OCI-LY3 (cell line): ENCODE measurements around the gene GOLGA6C.
"Not testable (repeated sequence)": the region's sequence is repeated elsewhere in the genome, so short reads cannot be mapped to it uniquely, and the experiment has no call there.

ENCODE experiments used
- H2AFZ ChIP-seq: fragments of 200-600, 300-600 bp; shearing (Covaris generic); 2 replicates; pipeline ENCODE4 v1.6.0; 2014; ENCODE audit warnings: antibody characterized with exemption, low read depth, low read length
- H3K27ac ChIP-seq: fragments of 200-600, 300-600 bp; sonication (generic); 2 replicates; pipeline ENCODE4 v1.5.1; 2014; ENCODE audit warnings: mild to moderate bottlenecking, low read length, moderate library complexity, mixed read lengths
- H3K27me3 ChIP-seq: fragments of 200-600, 300-600 bp; sonication (generic); 2 replicates; pipeline ENCODE4 v1.6.1; 2014; ENCODE audit warnings: low read depth, low read length, mixed read lengths
- H3K36me3 ChIP-seq: fragments of 200-600, 300-600 bp; sonication (generic); replicated peaks from 2 replicates; pipeline ENCODE3; 2014; ENCODE audit warnings: low read depth, low read length, mixed read lengths
- H3K4me1 ChIP-seq: fragments of 300-600, 200-600 bp; sonication (generic); 2 replicates; pipeline ENCODE4 v1.6.1; 2014; ENCODE audit warnings: low read length, mixed read lengths
- H3K4me2 ChIP-seq: fragments of 200-600, 300-600 bp; sonication (generic); 2 replicates; pipeline ENCODE4 v1.6.1; 2014; ENCODE audit warnings: low read length, mixed read lengths
- H3K4me3 ChIP-seq: fragments of 300-600, 200-600 bp; sonication (generic); 2 replicates; pipeline ENCODE4 v1.5.1; 2014; ENCODE audit warnings: antibody characterized with exemption, mild to moderate bottlenecking, low read length, moderate library complexity
- H3K79me2 ChIP-seq: fragments of 300-600, 200-600 bp; shearing (Covaris generic); 2 replicates; pipeline ENCODE4 v1.6.1; 2014; ENCODE audit warnings: mild to moderate bottlenecking, low read length, mixed read lengths
- H3K9ac ChIP-seq: fragments of 300-600, 200-600 bp; shearing (Covaris generic); 2 replicates; pipeline ENCODE4 v1.6.0; 2014; ENCODE audit warnings: mild to moderate bottlenecking, low read length, moderate library complexity
- H3K9me3 ChIP-seq: fragments of 200-600, 300-600 bp; shearing (Covaris generic); 2 replicates; pipeline ENCODE4 v1.6.1; 2014; ENCODE audit warnings: low read length, mixed read lengths; ENCODE audit not compliant: insufficient read depth
- H4K20me1 ChIP-seq: fragments of 200-600, 300-600 bp; sonication (generic); 2 replicates; pipeline ENCODE4 v1.6.1; 2016; ENCODE audit warnings: low read length, mixed read lengths; ENCODE audit not compliant: insufficient read depth
- CTCF ChIP-seq: fragments of 200-600, 300-600 bp; sonication (generic); IDR thresholded peaks from 2 replicates; pipeline ENCODE4 v1.5.1; 2014; ENCODE audit warnings: antibody characterized with exemption, low read length, low read depth
- EZH2phosphoT487 ChIP-seq: fragments of 200-600 bp; shearing (Covaris generic); IDR thresholded peaks from 2 replicates; pipeline ENCODE4 v1.6.1; 2018; ENCODE audit warnings: antibody characterized with exemption, mixed run types, low read depth

The GOLGA6C gene

GRCh38 chr15:75307778-75308390 is 49.8 kb downstream of the GOLGA6C start:
- H3K4me3 ChIP-seq: 0 out of 2 replicates have a peak overlapping the region, but pooled peaks have one; percentile 10
- H3K27me3 ChIP-seq: peaks cover 45% of the 10 kb centered on the region
- 0 out of 2 replicates have a peak, but pooled peaks cover 2% of the 10 kb centered on the region for H3K4me1 ChIP-seq
- H3K27ac ChIP-seq: no peak overlapping the region
- H3K9me3 ChIP-seq: no peaks in the 10 kb centered on the region
- no peaks in the 10 kb centered on the region for H3K79me2 ChIP-seq
- H3K36me3 ChIP-seq: no peaks in the 10 kb centered on the region
- H3K9ac ChIP-seq: no peak overlapping the region; the same call in 1 of the 2 replicates
- peak; percentile 66 for TF ChIP-seq CTCF
- TF ChIP-seq EZH2phosphoT487: no peak
- H3K4me2 ChIP-seq: peak overlapping the region; percentile 47
- no peaks in the 10 kb centered on the region for H4K20me1 ChIP-seq
- H2AFZ ChIP-seq: peak overlapping the region; percentile 19; the same call in 1 of the 2 replicates

GRCh38 chr15:75309711-75310110 is 51.6 kb downstream of the GOLGA6C start:
- Histone ChIP-seq H3K4me2 (no peak overlapping the region), H3K4me3 (no peak overlapping the region), H3K9ac (no peak overlapping the region), H3K27me3 (peaks cover 36% of the 10 kb centered on the region), H3K27ac (no peak overlapping the region), H3K79me2 (no peaks in the 10 kb centered on the region), H3K9me3 (no peaks in the 10 kb centered on the region), H3K4me1 (0 out of 2 replicates have a peak, but pooled peaks cover 2% of the 10 kb centered on the region), H3K36me3 (no peaks in the 10 kb centered on the region), H2AFZ (no peak overlapping the region), H4K20me1 (no peaks in the 10 kb centered on the region)
- TF ChIP-seq CTCF (no peak), EZH2phosphoT487 (no peak)

DNA sequence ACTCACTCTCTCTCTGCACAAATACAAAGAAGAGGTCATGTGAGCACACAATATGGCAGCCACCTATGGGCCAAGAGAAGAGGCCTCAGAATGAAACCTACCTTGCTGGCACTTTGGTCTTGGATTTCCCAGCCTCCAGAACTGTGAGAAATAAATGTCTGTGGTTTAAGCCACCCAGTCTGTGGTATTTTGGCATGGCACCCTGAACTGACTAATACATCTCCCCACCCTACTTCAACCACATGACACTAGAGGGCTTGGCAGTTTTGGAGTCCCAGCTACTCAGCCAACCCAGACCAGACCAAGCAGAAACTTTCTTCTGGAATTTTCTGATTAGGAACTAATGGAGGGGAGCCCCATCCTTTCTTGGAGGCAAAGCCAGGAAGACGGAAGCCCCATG is 54.4 kb downstream of the GOLGA6C start:
- H2AFZ ChIP-seq, H3K27ac ChIP-seq, H3K9ac ChIP-seq, H3K4me1 ChIP-seq, H3K79me2 ChIP-seq, H3K4me2 ChIP-seq, H3K9me3 ChIP-seq, H3K4me3 ChIP-seq, H3K36me3 ChIP-seq, H4K20me1 ChIP-seq: not testable (repeated sequence)
- peaks cover 18% of the 10 kb centered on the region; the same call in 1 of the 2 replicates for H3K27me3 ChIP-seq

- Histone ChIP-seq H3K27me3 (peaks cover 16% of the 10 kb centered on the region; the same call in 1 of the 2 replicates), H3K4me1 (no peaks in the 10 kb centered on the region)
- TF ChIP-seq CTCF: no peak
- no peak for TF ChIP-seq EZH2phosphoT487
Observed at GRCh38 chr15:75313116-75313845, 55.1 kb downstream of the GOLGA6C start.

More at GRCh38 chr15:75313116-75313845, 55.1 kb downstream of the GOLGA6C start:
- Histone ChIP-seq H2AFZ (no peak overlapping the region), H3K27ac (no peak overlapping the region), H3K4me3 (no peak overlapping the region), H3K9ac (no peak overlapping the region), H4K20me1 (no peaks in the 10 kb centered on the region), H3K36me3 (no peaks in the 10 kb centered on the region), H3K9me3 (no peaks in the 10 kb centered on the region), H3K4me2 (no peak overlapping the region), H3K79me2 (no peaks in the 10 kb centered on the region)
